EL (cell line): Measurements from ENCODE around the gene PSRC1.
"Not testable (repeated sequence)": the region's sequence is repeated elsewhere in the genome, so short reads cannot be mapped to it uniquely, and the experiment has no call there.

ENCODE experiments used
- DNase-seq: peaks from one replicate; pipeline ENCODE4 v3.0.0-alpha.2; 2016

PSRC1 gene

GRCh38 chr1:109282952-109283747 lies at the start of gene PSRC1:
PSRC1 (minus strand) TSS chr1:109283145.
- peak; percentile 97 for DNase-seq

- no peak for DNase-seq
Measured at GRCh38 chr1:109331113-109331512, 48.2 kb upstream of the PSRC1 start.

DNA sequence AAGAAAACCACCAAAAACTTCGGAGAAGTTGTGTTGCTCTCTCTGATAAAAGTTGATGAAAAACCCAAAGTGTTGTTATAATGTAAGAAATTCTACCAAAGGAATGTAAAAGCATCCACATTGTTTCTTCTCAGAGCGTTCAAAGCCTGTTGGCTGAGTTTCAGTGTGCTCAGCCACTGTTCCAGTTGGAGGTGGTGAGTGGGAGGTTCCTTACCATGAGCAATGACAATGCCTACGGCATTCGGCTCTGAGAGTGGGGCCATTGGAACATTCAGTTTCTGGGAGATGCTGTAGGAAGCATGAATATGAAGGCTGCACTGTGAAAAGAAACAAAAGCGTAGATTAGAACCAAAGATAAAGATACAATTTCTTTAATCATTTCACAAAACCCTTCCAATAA lies 44.3 kb upstream of the PSRC1 start:
- no peak for DNase-seq

- DNase-seq: no peak
Measured at GRCh38 chr1:109322974-109323373, 40.0 kb upstream of the PSRC1 start.

DNA sequence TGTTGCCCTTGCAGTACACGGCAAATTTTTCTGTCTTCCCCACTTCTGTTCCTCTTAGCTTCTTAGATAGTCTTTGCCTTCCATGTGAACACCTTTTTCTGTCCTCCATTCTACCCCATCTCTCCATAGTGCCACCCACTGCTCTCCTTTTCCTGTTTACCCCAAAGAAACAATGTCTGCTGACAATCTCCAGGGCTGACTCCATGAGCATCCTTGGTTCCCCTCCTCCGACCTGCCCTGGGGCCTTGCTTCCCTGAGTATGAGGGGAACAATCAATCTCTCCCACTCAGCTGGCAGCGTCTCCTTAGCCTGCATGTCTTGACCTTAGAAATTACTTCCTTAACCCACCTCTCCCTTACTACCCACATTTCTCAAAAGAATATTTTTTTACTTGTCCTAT lies 36.2 kb upstream of the PSRC1 start:
- DNase-seq: no peak

GRCh38 chr1:109316506-109316905 lies 33.6 kb upstream of the PSRC1 start:
- DNase-seq: no peak

- no peak for DNase-seq
Measured at GRCh38 chr1:109315288-109315687, 32.3 kb upstream of the PSRC1 start.

- DNase-seq: peak; percentile 33
Measured at GRCh38 chr1:109314795-109315194, 31.9 kb upstream of the PSRC1 start.

GRCh38 chr1:109312978-109313775 lies 30.2 kb upstream of the PSRC1 start:
- DNase-seq: no peak

GRCh38 chr1:109312246-109312645 lies 29.3 kb upstream of the PSRC1 start:
- no peak for DNase-seq

DNA sequence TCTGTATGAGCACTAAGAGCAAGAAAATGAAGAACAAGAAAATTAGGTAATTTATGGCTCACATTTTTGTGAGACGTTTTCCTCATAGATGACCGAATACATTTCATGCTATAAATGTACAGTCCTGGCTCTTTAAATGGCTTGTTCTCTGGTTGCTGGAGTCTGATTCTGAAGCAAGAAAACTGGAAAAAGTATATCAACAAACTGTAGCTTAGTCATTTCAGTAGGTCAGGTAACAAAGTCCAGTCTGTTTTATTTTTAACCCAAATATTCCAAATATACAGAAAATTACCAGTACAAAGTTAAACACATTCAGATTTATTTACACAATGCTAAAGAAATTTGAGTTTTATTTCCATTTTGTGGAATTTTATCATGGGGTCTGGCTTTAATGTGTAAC lies 26.4 kb upstream of the PSRC1 start:
- DNase-seq: no peak

DNA sequence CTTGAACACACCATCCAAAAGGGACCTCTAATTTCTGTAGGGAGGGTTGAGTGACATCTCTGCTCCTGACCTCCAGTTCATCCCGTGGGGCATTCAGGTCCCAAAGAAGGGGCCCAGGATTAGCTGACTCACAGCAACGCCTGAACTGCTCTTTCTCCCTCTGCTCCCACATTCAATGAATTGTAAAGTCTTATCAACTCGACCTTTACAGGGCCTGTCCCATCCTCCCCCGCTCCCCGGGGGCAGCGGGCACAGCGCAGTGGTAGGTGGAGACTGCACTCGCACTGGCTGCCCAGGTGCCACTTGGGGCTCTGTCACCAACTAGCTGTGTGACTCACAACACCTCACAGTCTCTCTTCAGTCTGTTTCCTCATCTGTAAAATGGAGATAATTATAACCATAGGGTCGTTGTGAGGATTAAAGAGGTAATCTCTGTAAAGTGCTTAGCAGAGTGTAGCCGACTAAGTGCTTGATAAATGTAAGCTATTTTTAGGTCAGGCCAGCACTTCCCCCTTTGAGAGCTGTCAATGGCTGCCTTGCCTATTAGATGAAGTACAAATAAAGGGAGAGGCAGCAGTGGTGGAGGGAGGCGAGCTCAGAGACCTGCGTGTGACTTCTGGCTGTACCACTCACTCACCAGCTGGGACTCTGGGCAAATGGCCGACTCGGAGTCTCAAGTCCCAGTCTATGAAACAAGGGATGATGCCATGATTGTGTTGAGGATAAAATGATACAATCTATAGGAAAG lies 24.5 kb upstream of the PSRC1 start:
- no peak for DNase-seq

DNA sequence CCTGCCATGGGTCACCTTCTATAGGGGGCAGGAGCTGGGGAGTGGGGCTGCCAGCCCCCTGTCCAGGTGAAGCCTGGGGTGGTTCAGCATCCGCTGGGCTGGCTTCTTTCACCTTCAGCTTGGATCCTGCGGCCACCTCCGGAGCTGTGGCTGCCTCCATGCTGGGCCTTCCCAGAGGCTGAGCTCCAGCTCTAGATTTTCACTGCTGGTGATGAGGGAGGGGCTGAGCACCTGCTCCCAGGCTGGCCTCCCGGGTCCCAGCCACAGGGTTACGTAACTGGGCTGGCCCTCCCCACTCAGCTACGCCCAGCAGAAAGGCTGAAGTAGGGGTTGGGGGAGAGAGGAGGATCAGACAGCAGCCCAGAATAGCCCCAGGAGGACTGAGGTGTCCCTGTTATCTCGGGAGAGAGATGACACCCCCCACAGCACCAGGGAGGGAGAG lies 23.9 kb upstream of the PSRC1 start, which contains the start of gene MYBPHL:
Gene MYBPHL, minus strand, starts transcription at position 180 of the 442 bp plus-strand sequence. Its CDS starts 20 bp downstream, at position 160.
- no peak for DNase-seq

DNA sequence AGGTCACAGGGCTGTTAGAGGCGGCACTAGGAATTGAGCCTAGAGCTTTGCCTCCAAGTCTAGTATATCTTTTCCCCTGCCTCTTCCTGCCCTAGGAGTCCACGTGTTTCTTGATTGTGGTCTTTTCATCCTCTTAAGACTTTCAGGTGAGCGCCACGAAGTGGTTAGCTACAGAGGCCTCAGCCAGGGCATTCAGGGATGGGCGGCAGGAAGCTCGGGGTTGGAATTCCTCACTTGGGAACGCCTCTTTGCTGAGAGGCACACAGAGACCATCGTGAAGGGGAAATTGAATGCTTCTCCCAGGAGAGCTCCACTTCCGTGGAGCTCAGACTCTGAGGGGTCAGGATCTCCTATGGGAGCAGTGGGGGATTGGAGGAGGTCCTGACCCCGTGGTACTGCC lies 23.0 kb upstream of the PSRC1 start:
- not testable (repeated sequence) for DNase-seq

GRCh38 chr1:109304226-109304920 lies 21.4 kb upstream of the PSRC1 start:
- DNase-seq: no peak

GRCh38 chr1:109301874-109302273 lies 18.9 kb upstream of the PSRC1 start:
- no peak for DNase-seq

GRCh38 chr1:109300650-109301151 lies 17.8 kb upstream of the PSRC1 start:
- DNase-seq: no peak

DNA sequence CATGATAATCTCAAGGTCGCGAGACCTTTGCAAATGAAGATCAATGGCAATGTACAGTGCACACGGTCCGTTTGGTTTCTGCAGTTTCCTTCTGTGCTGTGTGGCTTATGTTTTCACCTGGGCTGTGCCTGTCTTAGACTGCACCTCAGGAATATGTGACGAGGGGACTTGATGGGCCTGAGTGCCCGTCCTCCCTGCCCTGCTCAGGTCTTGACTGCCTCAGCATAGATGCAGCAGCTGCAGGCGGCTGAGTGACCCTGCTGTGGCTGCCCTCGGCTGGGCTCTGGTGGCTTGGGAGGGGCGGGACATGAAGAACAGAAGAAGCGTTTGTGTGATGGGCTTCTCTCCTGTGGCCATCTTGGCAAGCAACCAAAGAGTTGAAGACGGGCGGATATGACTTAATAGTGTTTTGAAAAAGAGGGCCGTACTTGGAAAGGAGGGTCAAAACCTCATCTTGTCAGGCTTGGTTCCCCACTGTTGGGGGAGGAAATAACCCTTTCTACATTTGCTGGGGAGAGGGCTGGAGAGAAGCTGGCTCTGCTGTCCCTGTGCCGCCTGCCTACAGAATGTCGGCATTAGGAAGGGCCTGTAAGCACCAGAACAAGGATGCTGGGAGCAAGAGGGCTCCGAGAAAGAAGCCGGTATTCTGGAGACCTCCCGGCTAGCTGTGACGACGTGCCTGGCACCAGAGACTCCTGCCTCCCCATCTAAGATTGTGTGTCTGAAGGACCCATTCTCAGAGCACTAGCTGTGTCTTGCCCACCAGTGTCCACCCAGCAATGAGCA lies 16.8 kb upstream of the PSRC1 start:
- no peak for DNase-seq

- DNase-seq: peak; percentile 88
Measured at GRCh38 chr1:109298666-109299557, 16.0 kb upstream of the PSRC1 start.

GRCh38 chr1:109296782-109297181 lies 13.8 kb upstream of the PSRC1 start:
- no peak for DNase-seq
